CD4-positive, alpha-beta T cell treated with Interleukin-1 beta for 1 hour (primary cell): ENCODE results near the gene PTPN6.

Experiments
- DNase-seq, 2 donors: peaks; one replicate each; pipeline ENCODE4 v3.0.0-alpha.2; 2020 to 2022

The PTPN6 gene

GRCh38 chr12:6975297-6976032 is 24.3 kb downstream of the PTPN6 start:
- no peak for DNase-seq

- no peak for DNase-seq
Measured at GRCh38 chr12:6977653-6978052, 26.5 kb downstream of the PTPN6 start.

GRCh38 chr12:6978188-6978587 is 27.0 kb downstream of the PTPN6 start:
- no peak for DNase-seq

GRCh38 chr12:6978611-6979011 is 27.5 kb downstream of the PTPN6 start:
- no peak for DNase-seq

- no peak for DNase-seq
Measured at GRCh38 chr12:6979021-6979420, 27.9 kb downstream of the PTPN6 start.

GRCh38 chr12:6979453-6979852 is 28.3 kb downstream of the PTPN6 start:
- DNase-seq = no peak

- DNase-seq = no peak
Measured at GRCh38 chr12:6980075-6980474, 28.9 kb downstream of the PTPN6 start.

- no peak for DNase-seq
Measured at GRCh38 chr12:6980740-6981139, 29.6 kb downstream of the PTPN6 start.

- no peak for DNase-seq
Measured at GRCh38 chr12:6981152-6982052, 30.2 kb downstream of the PTPN6 start.

- no peak for DNase-seq
Measured at GRCh38 chr12:6982532-6982931, 31.4 kb downstream of the PTPN6 start.

GRCh38 chr12:6987956-6988553 is 36.9 kb downstream of the PTPN6 start:
- DNase-seq = no peak

- DNase-seq = no peak
Measured at GRCh38 chr12:6996040-6996441, 44.9 kb downstream of the PTPN6 start.

GRCh38 chr12:6998715-6999451 is 47.7 kb downstream of the PTPN6 start:
- no peak for DNase-seq

- no peak for DNase-seq
Measured at GRCh38 chr12:7001921-7002591, 50.9 kb downstream of the PTPN6 start.

GRCh38 chr12:7004287-7004803 is 53.2 kb downstream of the PTPN6 start:
- no peak for DNase-seq

- DNase-seq = no peak
Measured at GRCh38 chr12:7004840-7005239, 53.7 kb downstream of the PTPN6 start.

- DNase-seq = no peak
Measured at GRCh38 chr12:7005311-7005710, 54.2 kb downstream of the PTPN6 start.

- no peak for DNase-seq
Measured at GRCh38 chr12:7006639-7007038, 55.5 kb downstream of the PTPN6 start.

- no peak for DNase-seq
Measured at GRCh38 chr12:7008864-7009263, 57.7 kb downstream of the PTPN6 start.

- no peak for DNase-seq
Measured at GRCh38 chr12:7009512-7009911, 58.4 kb downstream of the PTPN6 start.
